22Rv1 (cell line): ENCODE data around the gene CHTF18.
"Not testable (repeated sequence)": the region's sequence is repeated elsewhere in the genome, so short reads cannot be mapped to it uniquely, and the experiment has no call there.

Experiments used
- H3K27ac ChIP-seq: fragments of 450-650 bp; 2 replicates; pipeline ENCODE4 v1.5.1; 2017
- CTCF ChIP-seq: fragments of 450-650 bp; IDR thresholded peaks from 2 replicates; pipeline ENCODE4 v1.5.1; 2017; ENCODE audit warnings: mild to moderate bottlenecking
- ZFX ChIP-seq: fragments of 450-650 bp; IDR thresholded peaks from 2 replicates; pipeline ENCODE4 v1.6.1; 2017; ENCODE audit warnings: antibody characterized with exemption, borderline replicate concordance

CHTF18 gene

GRCh38 chr16:833411-833810, 45.0 kb downstream of the CHTF18 start:
- TF ChIP-seq ZFX, result no peak
- no peak for TF ChIP-seq CTCF
- no peak overlapping the region for H3K27ac ChIP-seq

- TF ChIP-seq ZFX, result no peak
- no peak for TF ChIP-seq CTCF
- no peak overlapping the region for H3K27ac ChIP-seq
Observed at GRCh38 chr16:835373-835772, 47.0 kb downstream of the CHTF18 start.

GRCh38 chr16:836221-836620, 47.8 kb downstream of the CHTF18 start:
- TF ChIP-seq CTCF, result no peak
- TF ChIP-seq ZFX, result no peak
- no peak overlapping the region for H3K27ac ChIP-seq

GRCh38 chr16:836822-837221, 48.4 kb downstream of the CHTF18 start:
- H3K27ac ChIP-seq, result not testable (repeated sequence)

GRCh38 chr16:838741-839140, 50.3 kb downstream of the CHTF18 start:
- H3K27ac ChIP-seq, result no peak overlapping the region
- no peak for TF ChIP-seq CTCF
- no peak for TF ChIP-seq ZFX

- no peak overlapping the region for H3K27ac ChIP-seq
- no peak for TF ChIP-seq ZFX
- TF ChIP-seq CTCF, result no peak
Observed at GRCh38 chr16:839643-840408, 51.4 kb downstream of the CHTF18 start.

- TF ChIP-seq ZFX, result no peak
- TF ChIP-seq CTCF, result no peak
- no peak overlapping the region for H3K27ac ChIP-seq
Observed at GRCh38 chr16:840561-841454, 52.4 kb downstream of the CHTF18 start.
